Lower lobe of right lung (tissue), 2 donors: Measurements from ENCODE around the gene RAMP1. TPM values are rescaled to one million over a fixed set of nuclear protein-coding genes. Genes with fewer than 3 reads are reported as not detected.
A peak's percentile ranks its signal among the peaks of the same experiment; 100 is the strongest.

ENCODE experiments used
- ATAC-seq, 2 donors: fragments of 200-7000 bp; cut with Tn5 transposase; one replicate each; pipeline ENCODE4 v1.9.1; 2020 to 2022; ENCODE audit warnings: mild to moderate bottlenecking in 2 of 2, moderate library complexity in 2 of 2
- DNase-seq: peaks from one replicate; pipeline ENCODE4 v3.0.0-alpha.2; 2020
- H3K27ac ChIP-seq: fragments of 200-600 bp; one replicate; pipeline ENCODE4 v1.8.0; 2022
- H3K27me3 ChIP-seq: fragments of 200-600 bp; one replicate; pipeline ENCODE4 v1.8.0; 2022; ENCODE audit warnings: low read depth
- H3K36me3 ChIP-seq: fragments of 200-600 bp; one replicate; pipeline ENCODE4 v1.8.0; 2022; ENCODE audit warnings: mild to moderate bottlenecking
- H3K4me1 ChIP-seq: fragments of 200-600 bp; one replicate; pipeline ENCODE4 v1.8.0; 2022
- H3K4me3 ChIP-seq: fragments of 200-600 bp; one replicate; pipeline ENCODE4 v1.8.0; 2022; ENCODE audit warnings: mild to moderate bottlenecking
- H3K9me3 ChIP-seq: fragments of 200-600 bp; one replicate; pipeline ENCODE4 v1.8.0; 2022
- intact Hi-C: fragments of 100-400 bp; cut with DNase I; formaldehyde crosslinking; loops from one replicate; pipeline ENCODE4 v1.11.0; 2022
- total RNA-seq: library from RNA; stranded (reverse); fragmentation: NEBNext Ultra II Directional; extraction: Animal tissue kit (Norgen Biotek cat#: 25700); gene quantifications from one replicate; pipeline ENCODE4 v1.2.1, GENCODE V29; 2021
- TF ChIP-seq, protein P1 (sequence below): fragments of 200-600 bp; IDR thresholded peaks from one replicate; pipeline ENCODE4 v1.8.0; 2022; ENCODE audit warnings: antibody characterized with exemption, mild to moderate bottlenecking
- donor health status: DM: no; HTN: yes; CAD: no; lungs with severe emphysema.

Gene RAMP1
- total RNA-seq, 1 donor from 2014 or later, result 5.1 TPM

DNA sequence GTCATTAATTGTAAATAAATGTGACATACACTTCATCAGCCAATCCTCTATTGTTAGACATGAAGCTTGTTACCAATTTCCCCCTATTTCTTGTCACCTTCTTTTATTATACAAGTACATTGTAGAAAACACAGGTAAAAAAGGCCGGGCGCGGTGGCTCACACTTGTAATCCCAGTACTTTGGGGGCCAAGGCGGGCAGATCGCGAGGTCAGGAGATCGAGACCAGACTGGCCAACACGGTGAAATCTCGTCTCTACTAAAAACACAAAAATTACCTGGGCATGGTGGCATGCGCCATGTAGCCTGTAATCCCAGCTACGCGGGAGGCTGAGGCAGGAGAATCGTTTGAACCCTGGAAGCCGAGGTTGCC, 64.7 kb downstream of the RAMP1 start:
- H3K9me3 ChIP-seq, result no peaks in the 10 kb centered on the region
- TF ChIP-seq, protein P1, sequence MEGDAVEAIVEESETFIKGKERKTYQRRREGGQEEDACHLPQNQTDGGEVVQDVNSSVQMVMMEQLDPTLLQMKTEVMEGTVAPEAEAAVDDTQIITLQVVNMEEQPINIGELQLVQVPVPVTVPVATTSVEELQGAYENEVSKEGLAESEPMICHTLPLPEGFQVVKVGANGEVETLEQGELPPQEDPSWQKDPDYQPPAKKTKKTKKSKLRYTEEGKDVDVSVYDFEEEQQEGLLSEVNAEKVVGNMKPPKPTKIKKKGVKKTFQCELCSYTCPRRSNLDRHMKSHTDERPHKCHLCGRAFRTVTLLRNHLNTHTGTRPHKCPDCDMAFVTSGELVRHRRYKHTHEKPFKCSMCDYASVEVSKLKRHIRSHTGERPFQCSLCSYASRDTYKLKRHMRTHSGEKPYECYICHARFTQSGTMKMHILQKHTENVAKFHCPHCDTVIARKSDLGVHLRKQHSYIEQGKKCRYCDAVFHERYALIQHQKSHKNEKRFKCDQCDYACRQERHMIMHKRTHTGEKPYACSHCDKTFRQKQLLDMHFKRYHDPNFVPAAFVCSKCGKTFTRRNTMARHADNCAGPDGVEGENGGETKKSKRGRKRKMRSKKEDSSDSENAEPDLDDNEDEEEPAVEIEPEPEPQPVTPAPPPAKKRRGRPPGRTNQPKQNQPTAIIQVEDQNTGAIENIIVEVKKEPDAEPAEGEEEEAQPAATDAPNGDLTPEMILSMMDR, result no peak
- ATAC-seq (no peak), DNase-seq (no peak)
- no peak overlapping the region for H3K4me3 ChIP-seq
- no peak overlapping the region for H3K27ac ChIP-seq
- no peaks in the 10 kb centered on the region for H3K36me3 ChIP-seq
- intact Hi-C loops, result no loop called here
- H3K27me3 ChIP-seq, result no peaks in the 10 kb centered on the region
- H3K4me1 ChIP-seq, result peaks cover 14% of the 10 kb centered on the region

DNA sequence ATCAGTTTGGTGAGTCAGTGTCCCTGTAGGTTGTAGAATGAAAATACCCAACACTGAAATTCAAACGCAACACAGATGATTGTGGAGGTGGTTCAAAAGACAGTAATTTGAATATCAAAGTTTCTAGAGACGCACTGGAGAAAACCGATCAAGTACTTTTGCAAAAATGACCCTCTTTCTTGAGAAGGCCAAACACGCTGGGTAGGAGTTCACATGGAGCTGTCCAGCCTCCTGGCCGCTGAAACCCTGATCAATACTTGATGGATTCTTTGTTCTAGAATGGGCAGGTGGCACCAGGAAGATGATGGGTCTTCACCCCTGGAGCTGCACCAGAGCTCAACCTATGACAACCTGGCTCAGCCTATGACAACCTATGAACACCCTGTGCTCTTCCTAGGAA, 67.7 kb downstream of the RAMP1 start:
- H3K4me3 ChIP-seq, result no peak overlapping the region
- DNase-seq, result no peak
- no peaks in the 10 kb centered on the region for H3K9me3 ChIP-seq
- TF ChIP-seq, protein P1, result no peak
- peaks cover 21% of the 10 kb centered on the region for H3K4me1 ChIP-seq
- H3K27ac ChIP-seq, result no peak overlapping the region
- intact Hi-C loops, result no loop called here
- no peaks in the 10 kb centered on the region for H3K27me3 ChIP-seq
- no peaks in the 10 kb centered on the region for H3K36me3 ChIP-seq
- ATAC-seq, result no peak

DNA sequence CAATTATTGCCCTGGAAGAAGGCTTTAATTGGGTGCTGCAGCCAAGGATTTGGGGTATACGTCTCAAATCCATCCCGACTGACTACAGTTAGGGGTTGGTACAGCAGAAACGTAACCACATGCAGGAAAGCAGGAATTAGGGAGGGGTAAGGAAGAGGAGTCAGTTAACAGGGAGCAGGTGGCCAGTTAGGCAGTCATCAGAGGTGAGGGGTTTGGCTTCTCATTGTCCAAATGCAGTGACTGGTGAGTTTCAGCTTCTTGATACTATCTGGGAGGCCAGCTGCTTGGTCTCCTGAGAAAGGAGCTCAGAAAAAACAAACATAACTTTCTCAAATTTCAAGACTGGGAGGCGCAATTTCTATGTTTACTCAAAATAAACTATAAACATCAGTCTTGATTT, 68.6 kb downstream of the RAMP1 start:
- intact Hi-C loops, result no loop called here
- Histone ChIP-seq H3K4me1 (peaks cover 20% of the 10 kb centered on the region), H3K4me3 (no peak overlapping the region), H3K36me3 (no peaks in the 10 kb centered on the region), H3K27ac (no peak overlapping the region), H3K9me3 (no peaks in the 10 kb centered on the region), H3K27me3 (no peaks in the 10 kb centered on the region)
- ATAC-seq, result no peak
- DNase-seq, result no peak
- TF ChIP-seq, protein P1, result no peak

DNA sequence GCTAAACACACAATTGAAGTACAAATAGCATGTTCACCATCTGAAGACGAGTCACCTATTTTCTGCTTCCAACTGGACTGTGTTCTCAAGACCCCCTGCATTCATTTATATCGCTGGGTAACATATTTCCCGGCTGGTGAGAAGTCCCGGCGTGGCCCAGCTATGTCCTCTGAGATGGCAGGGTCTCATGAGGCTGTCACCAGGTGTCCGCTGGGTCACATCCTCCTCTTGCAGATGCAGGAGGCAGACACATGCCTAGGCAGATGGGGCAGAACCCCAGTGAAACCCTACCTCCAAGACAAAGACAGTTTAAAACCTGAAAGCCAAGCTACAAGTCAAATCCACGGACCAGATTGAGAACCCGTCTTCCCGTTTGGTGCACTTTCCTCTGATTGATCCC, 70.6 kb downstream of the RAMP1 start:
- ATAC-seq (no peak), DNase-seq (no peak)
- H3K27ac ChIP-seq, result no peak overlapping the region
- intact Hi-C loops, result no loop called here
- TF ChIP-seq, protein P1, result no peak
- no peaks in the 10 kb centered on the region for H3K9me3 ChIP-seq
- peaks cover 7% of the 10 kb centered on the region for H3K4me1 ChIP-seq
- H3K4me3 ChIP-seq, result no peak overlapping the region
- H3K36me3 ChIP-seq, result no peaks in the 10 kb centered on the region
- H3K27me3 ChIP-seq, result no peaks in the 10 kb centered on the region

DNA sequence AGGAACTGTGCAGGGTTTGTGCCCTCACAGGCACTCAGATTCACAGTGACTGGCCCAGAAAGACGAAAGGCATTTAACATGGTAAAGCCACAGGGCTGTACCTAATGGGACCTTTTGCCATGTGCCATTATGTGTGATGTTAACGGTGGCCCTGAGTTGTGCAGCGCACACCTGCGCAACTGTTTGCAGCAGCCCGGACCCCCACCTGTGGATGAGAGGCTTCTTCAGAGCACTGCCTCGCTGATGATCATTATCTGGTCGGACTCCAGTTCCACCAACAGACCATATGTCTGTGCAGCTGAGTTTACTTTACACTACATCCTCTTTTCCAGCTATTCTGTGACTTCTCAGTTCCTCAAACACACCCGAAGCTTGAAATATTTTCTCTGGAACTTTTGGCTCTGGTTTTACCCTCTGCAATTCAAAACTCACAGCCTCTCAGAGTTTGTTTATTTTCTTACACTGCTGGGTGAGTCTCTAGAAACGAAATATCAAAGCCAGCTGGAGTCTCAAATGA, 71.8 kb downstream of the RAMP1 start:
- intact Hi-C loops, result no loop called here
- Histone ChIP-seq H3K27ac (no peak overlapping the region), H3K36me3 (no peaks in the 10 kb centered on the region), H3K4me3 (no peak overlapping the region), H3K9me3 (no peaks in the 10 kb centered on the region), H3K27me3 (no peaks in the 10 kb centered on the region), H3K4me1 (peaks cover 7% of the 10 kb centered on the region)
- TF ChIP-seq, protein P1, result no peak
- DNase-seq (no peak), ATAC-seq (peak; percentile 49 to 60)

DNA sequence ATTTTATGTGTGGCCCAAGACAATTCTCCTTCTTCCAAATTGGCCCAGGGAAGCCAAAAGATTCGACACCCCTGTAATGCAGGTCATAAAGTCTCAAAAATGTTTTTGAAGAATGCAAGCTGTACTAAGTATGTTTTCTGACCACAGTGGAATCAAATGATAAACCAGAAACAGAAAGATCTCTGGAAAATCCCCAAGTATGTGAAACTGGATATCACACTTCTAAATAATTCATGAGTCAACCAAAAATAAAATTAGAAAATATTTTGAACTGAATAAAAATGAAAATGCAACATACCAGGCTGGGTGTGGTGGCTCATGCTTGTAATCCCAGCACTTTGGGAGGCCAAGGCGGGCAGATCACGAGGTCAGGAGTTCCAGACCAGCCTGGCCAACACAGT, 73.3 kb downstream of the RAMP1 start:
- intact Hi-C loops, result no loop called here
- no peak overlapping the region for H3K4me3 ChIP-seq
- H3K27me3 ChIP-seq, result no peaks in the 10 kb centered on the region
- H3K27ac ChIP-seq, result no peak overlapping the region
- H3K36me3 ChIP-seq, result no peaks in the 10 kb centered on the region
- TF ChIP-seq, protein P1, result no peak
- ATAC-seq (peak; percentile 21 to 22), DNase-seq (no peak)
- peaks cover 7% of the 10 kb centered on the region for H3K4me1 ChIP-seq
- H3K9me3 ChIP-seq, result no peaks in the 10 kb centered on the region
